DMS 273 treated with DMSO at 0.1 percent for 48 hours (cell line): Measurements from ENCODE around the gene SVBP.
"Not testable (repeated sequence)": the region's sequence is repeated elsewhere in the genome, so short reads cannot be mapped to it uniquely, and the experiment has no call there.

ENCODE experiments used
- DNase-seq: peaks from one replicate; lab custom pipeline; 2025; lab: John Stamatoyannopoulos, UW

SVBP gene

GRCh38 chr1:42841440-42842147 lies 24.4 kb upstream of the SVBP start:
- DNase-seq = no peak

DNA sequence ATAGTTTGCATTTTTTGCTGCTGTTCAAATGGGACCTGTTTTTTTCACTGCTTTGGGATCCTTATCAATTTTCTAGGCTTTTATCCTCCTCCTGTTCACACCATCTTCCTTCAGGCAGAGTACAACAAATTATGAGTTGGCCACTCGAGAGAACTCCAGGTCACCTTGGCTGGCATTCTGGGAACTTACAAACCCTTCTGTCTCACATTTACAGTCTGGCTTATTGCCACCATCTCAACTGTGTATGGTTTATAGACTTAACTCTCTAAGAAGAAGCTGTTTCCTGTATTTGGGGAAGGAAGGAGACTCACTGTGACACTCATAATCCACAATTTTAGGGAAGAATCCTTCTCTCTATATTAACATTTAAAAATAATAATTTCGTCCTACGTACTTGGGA lies 23.8 kb upstream of the SVBP start:
- no peak for DNase-seq

- DNase-seq = no peak
These were observed 21.4 kb upstream of the SVBP start for GRCh38 chr1:42838482-42839190.

DNA sequence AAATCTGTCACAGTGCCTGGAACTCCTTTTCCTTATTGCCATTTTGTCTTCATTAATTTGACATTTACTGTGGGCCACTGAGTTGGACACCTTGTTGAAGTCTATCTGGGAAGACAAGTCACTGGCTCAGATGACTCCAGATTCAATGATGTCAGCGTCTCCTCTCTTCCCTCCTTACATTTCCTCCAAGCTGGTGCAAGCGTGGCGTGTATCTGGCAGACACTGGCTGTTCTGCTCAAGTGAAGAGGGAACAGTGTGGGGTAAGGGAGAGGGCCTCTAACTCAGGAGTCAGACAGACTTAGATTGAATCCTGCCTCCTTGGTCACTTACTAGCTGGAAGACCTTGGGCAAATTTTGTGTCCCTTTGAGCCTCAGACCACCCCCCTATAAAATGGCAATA lies 20.5 kb upstream of the SVBP start:
- no peak for DNase-seq

DNA sequence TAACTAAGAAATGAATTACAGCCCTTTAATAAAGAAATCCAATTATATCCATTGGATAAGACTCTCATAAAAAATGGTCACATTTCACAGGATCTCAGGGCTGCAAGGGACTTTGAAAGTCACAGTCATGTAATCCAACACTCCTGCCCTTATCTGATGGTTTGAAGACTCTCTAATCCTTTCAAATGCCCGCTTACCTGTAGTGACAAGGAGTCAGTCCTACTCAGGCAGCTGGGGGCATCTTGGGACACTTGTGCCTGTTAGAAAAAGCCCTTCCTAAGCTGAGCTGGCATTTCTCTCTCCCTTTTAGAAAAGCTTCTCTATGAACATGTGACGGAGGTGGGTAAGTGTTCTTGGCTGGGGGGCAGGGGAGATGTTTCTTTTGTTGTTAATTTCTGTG lies 18.2 kb upstream of the SVBP start:
- DNase-seq = no peak

DNA sequence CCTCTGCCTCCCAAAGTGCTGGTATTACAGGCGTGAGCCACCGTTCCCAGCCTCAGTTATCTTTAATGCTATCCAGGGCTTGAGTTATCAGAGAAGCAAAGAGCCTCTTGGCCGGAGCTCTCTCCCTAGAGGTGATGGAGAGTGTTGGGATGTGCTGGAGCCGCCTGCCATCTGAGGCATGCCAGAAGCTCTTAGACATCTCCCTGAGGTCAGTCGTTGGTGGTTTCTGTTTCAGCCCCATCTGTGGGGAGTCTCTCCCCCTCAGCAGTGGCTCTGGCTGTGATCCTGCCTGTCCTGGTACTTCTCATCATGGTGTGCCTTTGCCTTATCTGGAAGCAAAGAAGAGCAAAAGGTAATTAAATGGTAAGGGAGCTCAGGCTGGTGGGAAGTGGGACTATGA lies 17.6 kb upstream of the SVBP start:
- no peak for DNase-seq

DNA sequence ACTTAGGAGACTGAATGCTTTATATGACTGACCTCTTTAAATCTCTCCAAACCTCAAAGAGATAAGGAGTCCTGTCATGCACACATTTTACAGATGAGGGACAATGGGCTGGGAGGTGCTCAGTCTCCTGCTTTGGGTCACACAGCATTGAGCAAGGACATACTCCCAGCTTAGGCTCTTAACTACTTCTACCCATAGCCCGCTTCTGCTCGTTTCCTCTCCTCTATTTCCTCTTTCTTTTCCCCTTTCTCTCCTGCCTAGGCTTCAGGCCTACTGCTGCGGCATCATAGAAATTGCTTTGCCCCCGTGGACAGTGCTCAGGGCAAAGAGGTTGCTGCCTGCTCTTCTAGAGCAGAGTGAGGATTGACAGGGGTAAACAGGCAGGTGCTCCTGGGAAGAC lies 16.8 kb upstream of the SVBP start:
- DNase-seq = no peak

DNA sequence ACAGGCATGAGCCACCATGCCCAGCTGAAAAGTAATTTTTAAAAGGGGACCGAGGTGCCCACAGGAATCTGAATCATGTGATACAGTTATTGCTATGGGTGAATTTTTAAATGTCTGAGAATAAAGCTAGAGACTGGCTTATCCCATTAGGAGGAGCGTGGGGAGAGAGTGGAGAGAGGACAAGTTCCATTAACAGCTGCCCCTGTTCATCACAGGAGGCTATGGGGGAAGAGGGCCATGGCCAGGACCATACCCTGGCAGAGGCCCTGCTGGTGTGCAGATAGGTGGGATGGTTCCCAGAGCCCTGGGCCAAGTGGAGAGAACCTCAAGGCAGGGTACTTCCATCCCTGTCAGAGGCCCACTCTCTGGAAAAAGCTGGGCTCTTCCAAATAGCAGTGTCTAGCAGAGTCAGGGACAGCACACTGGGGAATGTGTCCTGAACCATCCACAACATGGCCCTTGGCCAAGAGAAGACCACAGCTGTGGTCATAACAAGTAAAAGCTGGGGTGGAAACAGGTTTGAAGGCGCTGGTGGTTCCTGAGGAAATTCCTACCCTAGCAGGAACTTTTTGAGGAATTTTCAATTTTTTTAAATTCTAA lies 15.5 kb upstream of the SVBP start:
- no peak for DNase-seq

DNA sequence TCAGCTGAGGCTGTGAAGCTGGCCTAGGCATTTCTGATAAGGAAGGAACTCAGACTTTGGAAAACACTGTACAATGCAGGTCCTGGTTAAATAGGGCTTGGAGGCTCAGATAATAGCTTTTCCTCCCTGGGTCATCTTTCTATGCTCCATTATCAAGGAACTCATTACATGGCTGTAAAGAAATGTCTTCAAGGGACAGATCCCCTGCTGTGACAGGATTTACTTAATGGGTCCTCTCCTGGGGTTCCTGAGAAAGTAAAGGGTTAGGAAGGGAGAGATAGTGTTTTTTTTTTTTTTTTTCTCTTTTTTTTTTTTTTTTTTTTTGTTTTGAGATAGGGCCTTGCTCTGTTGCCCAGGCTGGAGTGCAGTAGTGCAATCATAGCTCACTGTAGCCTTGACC lies 14.1 kb upstream of the SVBP start:
- DNase-seq = no peak

DNA sequence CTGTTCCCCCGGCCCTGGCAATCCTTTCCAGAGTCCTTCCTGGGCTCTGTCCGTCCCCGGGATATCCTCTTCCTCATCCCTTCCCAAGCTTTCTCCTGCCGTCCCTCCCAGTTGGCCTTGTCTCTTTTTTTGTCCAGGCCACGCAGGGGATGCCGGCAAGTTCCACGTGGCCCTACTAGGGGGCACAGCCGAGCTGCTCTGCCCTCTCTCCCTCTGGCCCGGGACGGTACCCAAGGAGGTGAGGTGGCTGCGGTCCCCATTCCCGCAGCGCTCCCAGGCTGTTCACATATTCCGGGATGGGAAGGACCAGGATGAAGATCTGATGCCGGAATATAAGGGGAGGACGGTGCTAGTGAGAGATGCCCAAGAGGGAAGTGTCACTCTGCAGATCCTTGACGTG lies 13.4 kb upstream of the SVBP start:
- DNase-seq = no peak

DNA sequence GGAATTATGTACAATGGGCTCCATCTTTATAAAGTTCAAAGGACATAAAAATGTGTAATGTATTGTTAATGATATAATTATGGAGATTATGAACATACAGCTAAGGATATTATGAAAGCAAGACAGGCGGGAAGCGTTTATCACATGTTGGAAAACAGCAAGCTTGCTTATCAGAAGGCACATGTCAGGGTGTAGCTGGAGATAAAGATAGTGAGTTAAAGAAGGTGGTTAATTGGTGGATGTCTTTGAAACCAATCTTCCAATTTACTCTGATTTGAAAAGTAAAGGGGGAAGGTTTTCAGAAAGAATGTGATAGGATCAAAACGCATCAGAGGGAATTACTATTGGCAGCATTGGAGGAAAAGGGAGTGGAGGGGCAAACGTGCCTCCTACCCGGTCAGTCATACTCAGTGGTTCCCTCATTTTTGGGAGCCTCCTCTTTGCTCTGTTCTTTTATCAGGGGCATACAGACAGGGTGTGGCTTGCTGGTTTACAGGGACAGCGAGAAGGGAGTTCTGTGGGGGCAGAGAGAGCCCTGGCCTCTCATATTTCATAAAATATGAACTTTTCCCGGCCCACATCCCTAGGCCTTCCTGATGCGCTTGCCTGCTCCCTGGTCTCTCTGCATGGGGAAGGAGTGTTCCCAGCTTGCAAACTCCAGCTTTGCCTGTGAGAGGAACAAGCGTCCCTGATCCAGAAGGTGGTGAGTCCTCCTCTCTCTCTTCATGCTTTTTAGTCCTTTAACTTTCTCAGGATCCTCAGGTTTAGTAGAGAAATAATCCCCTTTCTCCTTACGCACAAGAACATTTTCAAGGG lies 8.0 kb upstream of the SVBP start:
- no peak for DNase-seq

- no peak for DNase-seq
These were observed 7.4 kb upstream of the SVBP start for GRCh38 chr1:42824481-42825035.

GRCh38 chr1:42822800-42823392 lies 5.7 kb upstream of the SVBP start:
- DNase-seq = peak; percentile 49

- no peak for DNase-seq
These were observed 4.5 kb upstream of the SVBP start for GRCh38 chr1:42821690-42822089.

DNA sequence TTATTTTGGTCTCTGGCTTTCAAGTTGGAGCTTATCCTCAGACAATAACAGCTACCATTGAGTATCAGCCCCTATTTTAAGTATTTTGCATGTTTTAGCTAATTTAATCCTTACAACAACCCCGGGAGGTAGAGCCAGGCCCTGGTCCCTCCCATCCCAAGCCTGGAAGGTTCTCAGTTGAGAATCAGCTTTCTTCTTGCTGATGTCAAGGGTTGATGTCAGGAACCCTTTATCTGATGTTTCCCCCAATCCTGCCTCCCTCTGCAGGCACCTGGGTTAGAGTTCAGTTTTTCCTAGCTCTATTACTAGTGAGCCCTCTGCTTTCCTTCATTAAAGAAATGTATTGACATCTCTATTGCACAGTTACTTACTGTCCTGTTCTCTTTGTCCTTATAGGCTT lies 3.6 kb upstream of the SVBP start:
- DNase-seq = no peak

GRCh38 chr1:42817976-42818375 lies 779 bp upstream of the SVBP start:
- no peak for DNase-seq

DNA sequence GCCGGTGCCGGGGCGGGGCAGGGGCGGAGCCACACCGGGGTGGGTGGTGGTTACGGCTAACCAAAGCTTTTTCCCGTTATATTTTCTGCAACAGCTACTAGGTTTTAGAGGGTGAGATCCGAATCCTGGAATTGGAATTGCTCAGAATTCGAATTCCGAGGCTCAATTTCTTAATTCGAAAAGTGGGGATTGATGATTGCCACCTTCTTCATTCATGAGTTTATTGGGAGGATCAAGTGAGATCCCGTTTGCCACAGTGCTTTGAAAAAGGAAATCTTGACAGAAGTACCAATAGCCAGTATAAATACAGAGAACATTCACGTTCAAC lies 207 bp upstream of the SVBP start:
- DNase-seq = no peak

DNA sequence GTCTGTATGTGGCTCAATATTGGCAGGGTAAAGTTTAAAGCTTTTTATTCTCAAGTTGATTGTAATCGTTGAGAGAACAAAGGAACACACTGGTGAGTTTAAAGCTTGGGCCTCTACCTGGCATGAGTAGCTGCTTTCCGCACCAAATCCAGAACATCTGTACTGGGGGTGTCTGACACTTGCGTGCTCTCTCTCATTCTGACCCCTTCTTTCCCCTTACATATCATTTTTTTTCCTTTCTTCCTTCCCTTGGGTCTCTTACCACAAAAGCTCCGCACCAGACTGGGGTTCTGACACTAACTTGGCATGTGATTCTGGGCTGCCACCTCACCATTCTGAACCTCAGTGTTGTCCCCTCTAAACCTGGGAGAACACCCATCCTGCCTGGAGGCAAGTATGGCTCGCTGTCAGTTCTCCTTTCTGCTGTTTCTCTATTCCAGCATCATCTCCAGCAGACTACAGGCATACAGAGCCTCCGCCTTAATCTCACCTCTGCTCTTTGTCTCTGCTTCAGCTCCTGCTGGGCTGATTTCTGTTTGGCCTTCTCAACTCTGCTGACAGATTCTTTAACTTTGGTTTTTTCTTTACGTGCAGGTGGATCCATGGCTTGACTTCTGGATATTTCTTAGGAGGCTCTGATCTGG lies 1.1 kb downstream of the SVBP start:
- DNase-seq = no peak

DNA sequence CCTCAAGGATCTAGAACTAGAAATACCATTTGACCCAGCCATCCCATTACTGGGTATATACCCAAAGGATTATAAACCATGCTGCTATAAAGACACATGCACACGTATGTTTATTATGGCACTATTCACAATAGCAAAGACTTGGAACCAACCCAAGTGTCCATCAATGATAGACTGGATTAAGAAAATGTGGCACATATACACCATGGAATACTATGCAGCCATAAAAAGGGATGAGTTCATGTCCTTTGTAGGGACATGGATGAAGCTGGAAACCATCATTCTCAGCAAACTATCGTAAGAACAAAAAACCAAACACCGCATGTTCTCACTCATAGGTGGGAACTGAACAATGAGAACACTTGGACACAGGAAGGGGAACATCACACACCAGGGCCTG lies 2.4 kb downstream of the SVBP start:
- not testable (repeated sequence) for DNase-seq

GRCh38 chr1:42807056-42807668 lies 10.0 kb downstream of the SVBP start:
- peak; percentile 35 for DNase-seq

DNA sequence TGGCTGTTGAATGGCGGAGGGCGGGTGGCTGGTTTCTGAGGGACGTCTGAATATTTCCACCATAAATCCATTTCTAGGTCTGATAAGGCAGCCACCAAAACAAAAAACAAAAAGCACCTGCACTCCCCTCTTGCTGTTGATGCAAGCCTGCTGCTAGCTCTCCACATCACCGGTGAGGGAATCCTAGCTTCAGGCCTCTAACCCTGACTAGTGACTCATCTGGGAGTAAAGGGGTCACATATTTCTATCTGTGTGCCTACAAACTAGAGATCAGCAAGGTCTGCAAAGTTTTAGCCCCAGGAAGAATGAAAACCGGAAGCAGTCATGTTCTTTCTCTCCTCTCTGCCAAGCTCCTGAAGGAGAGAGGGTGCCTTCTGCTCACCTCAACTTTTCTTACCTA lies 10.6 kb downstream of the SVBP start:
- DNase-seq = no peak
